Ovary (tissue), 9 donors: ENCODE results near the gene MCF2L. TPM values are rescaled to one million over a fixed set of nuclear protein-coding genes. Genes with fewer than 3 reads are reported as not detected.

Source experiments
- DNase-seq, 5 donors: peaks; one replicate each; pipeline ENCODE4 v3.0.0-alpha.2; 2019 to 2020
- H3K27ac ChIP-seq, 2 donors: fragments of 200-600 bp; one replicate each; pipeline versions ENCODE4 v1.5.1 to v1.8.0; 2019 to 2022
- H3K27me3 ChIP-seq: fragments of 200-600 bp; one replicate; pipeline ENCODE4 v1.8.0; 2022
- H3K36me3 ChIP-seq: fragments of 200-600 bp; sonication (generic); one replicate; pipeline ENCODE4 v1.5.1; 2019
- H3K4me1 ChIP-seq: one replicate; pipeline ENCODE4 v1.8.1; 2013; ENCODE audit warnings: mild to moderate bottlenecking, moderate library complexity; ENCODE audit not compliant: insufficient read depth
- H3K4me3 ChIP-seq: fragments of 200-600 bp; sonication (generic); one replicate; pipeline ENCODE4 v1.5.1; 2017
- H3K9me3 ChIP-seq, 2 donors: fragments of 200-600 bp in 1 of 2; sonication (generic) in 1 of 2; one replicate each; pipeline versions ENCODE4 v1.5.1 to v1.8.1; 2013 to 2019; ENCODE audit warnings: mild to moderate bottlenecking in 1 of 2, moderate library complexity in 1 of 2
- EP300 ChIP-seq: sonication (generic); formaldehyde crosslinking; IDR thresholded peaks from one replicate; pipeline ENCODE4 v1.6.1; 2017; ENCODE audit warnings: antibody characterized with exemption
- POLR2A ChIP-seq: fragments of 450-650 bp; IDR thresholded peaks from one replicate; pipeline ENCODE4 v1.6.1; 2017; ENCODE audit warnings: antibody characterized with exemption, mild to moderate bottlenecking, moderate library complexity
- WGBS, 3 donors: extraction: QIAGEN DNeasy Blood & Tissue Kit in 1 of 3; methylation state at CpG; one replicate each; pipeline versions ENCODE4 v1.1.5 to v1.1.7; 2013 to 2017; 5-methylcytosine and 5-hydroxymethylcytosine counted together
- intact Hi-C, 4 donors: fragments of 100-400 bp; cut with DNase I; formaldehyde crosslinking; loops; one replicate each; pipeline versions ENCODE4 v1.11.0 to v1.15.1; 2022 to 2023
- polyA plus RNA-seq, 2 donors: library from polyadenylated mRNA; stranded (reverse); fragments of 200-250 nt in 1 of 2; fragments of 350-450 nt in 1 of 2; fragmentation: Illumina TruSeq in 1 of 2; extraction: RNeasy Lipid Tissue Mini Kit (QIAGEN cat#74804) in 1 of 2; gene quantifications; one replicate each; pipeline ENCODE4 v1.2.3, GENCODE V29; 2013 to 2014
- total RNA-seq, 7 donors: library from RNA; depleted of rRNA in 2 of 7; stranded (reverse); fragments of >200 nt in 2 of 7; fragmentation: NEBNext Ultra II Directional in 3 of 7; extraction: Animal tissue kit (Norgen Biotek cat#: 25700) in 3 of 7; gene quantifications; one replicate each; pipeline versions ENCODE4 v1.1.0 to v1.2.4, GENCODE V29; 2016 to 2023
- TF ChIP-seq, protein P1 (sequence below), 3 donors: fragments of 450-650 bp in 2 of 3; fragments of 200-600 bp in 1 of 3; IDR thresholded peaks; one replicate each; pipeline versions ENCODE4 v1.5.1 to v1.8.0; 2016 to 2022; ENCODE audit warnings: antibody characterized with exemption in 3 of 3, mild to moderate bottlenecking in 1 of 3
- donor health status: DM: no; HTN: no; CAD: no; lungs with moderate emphysema.
- donor health status: DM: no; HTN: no; CAD: no.
- donor health status: Bipolar disorder and iron deficiency.
- donor health status: DM: yes; HTN: yes; CAD: no.
- donor health status: DM: no; HTN: no; CAD: no.
- donor health status: DM: yes; HTN: yes; CAD: no.

The MCF2L gene
- total and polyA plus RNA-seq, 9 donors = 5.6 to 22.2 (median 8.7) TPM

DNA sequence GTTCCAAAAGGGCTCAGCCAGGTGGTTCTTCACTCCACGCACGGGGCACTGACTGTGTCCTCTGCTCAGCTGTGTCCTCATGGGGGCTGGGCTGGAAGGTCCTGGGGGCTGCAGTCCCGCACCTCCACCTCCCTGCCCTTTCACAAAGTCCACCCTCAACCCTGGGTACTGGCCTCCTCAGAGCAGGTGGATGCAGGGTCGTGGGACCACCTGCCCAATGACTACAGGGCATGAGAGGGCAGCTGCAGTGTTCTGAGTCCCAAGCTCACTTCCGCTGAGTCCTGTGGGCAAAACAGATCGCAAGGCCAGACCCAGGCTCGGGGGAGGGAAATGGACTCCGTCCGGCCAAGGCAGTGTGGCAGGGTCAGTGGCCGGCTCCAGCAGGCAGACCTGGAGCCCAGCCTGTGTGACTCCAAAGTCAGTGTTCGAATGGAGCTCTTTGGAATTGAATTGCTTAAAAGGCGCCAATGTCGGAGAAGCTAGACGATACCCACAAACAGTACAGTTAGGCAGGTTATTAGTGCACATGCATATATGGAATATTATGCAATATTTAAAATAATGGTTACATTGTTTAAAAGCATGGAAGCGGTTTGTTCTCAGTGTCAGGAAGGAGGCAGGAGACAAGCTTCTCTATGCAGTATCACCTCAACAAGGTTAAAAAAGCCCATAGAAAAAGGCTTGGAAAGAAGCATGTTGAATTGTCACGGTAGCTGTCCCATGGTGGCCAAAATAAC lies 54.8 kb downstream of the MCF2L start:
- WGBS, 3 donors = 72 to 77% (median 77%) methylated on average over 16 of the region's 16 CpGs
- TF ChIP-seq EP300 (no peak), POLR2A (no peak)
- TF ChIP-seq, protein P1, sequence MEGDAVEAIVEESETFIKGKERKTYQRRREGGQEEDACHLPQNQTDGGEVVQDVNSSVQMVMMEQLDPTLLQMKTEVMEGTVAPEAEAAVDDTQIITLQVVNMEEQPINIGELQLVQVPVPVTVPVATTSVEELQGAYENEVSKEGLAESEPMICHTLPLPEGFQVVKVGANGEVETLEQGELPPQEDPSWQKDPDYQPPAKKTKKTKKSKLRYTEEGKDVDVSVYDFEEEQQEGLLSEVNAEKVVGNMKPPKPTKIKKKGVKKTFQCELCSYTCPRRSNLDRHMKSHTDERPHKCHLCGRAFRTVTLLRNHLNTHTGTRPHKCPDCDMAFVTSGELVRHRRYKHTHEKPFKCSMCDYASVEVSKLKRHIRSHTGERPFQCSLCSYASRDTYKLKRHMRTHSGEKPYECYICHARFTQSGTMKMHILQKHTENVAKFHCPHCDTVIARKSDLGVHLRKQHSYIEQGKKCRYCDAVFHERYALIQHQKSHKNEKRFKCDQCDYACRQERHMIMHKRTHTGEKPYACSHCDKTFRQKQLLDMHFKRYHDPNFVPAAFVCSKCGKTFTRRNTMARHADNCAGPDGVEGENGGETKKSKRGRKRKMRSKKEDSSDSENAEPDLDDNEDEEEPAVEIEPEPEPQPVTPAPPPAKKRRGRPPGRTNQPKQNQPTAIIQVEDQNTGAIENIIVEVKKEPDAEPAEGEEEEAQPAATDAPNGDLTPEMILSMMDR (IDR thresholded peaks at IDR 0.05) = no peak
- Histone ChIP-seq H3K27me3 (no peaks in the 10 kb centered on the region), H3K36me3 (no peaks in the 10 kb centered on the region), H3K27ac (no peak overlapping the region), H3K4me3 (no peak overlapping the region), H3K4me1 (no peaks in the 10 kb centered on the region), H3K9me3 (no peaks in the 10 kb centered on the region)
- no peak for DNase-seq
- intact Hi-C loops = no loop called here

DNA sequence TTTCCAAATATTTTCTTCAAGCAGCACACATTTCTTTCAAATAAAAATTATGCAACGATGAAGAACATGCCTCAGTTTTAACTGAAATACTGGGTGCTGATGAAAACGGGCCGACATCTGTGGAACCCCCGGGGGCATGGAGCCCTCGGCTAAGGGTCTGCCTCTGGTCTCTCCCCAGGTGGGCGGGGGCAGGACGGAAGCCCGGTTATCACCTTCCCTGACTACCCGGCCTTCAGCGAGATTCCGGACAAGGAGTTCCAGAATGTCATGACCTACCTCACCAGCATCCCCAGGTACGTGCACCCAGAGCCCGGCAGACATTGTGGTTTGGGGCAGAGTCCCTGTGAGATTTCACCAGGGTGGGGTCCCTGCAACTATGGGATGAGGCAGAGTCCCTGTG lies 55.5 kb downstream of the MCF2L start:
- 75 to 80% (median 80%) methylated on average over 13 of the region's 13 CpGs for WGBS, 3 donors
- H3K27me3 ChIP-seq = no peaks in the 10 kb centered on the region
- no peak overlapping the region for H3K27ac ChIP-seq
- no peak for DNase-seq
- no peak overlapping the region for H3K4me3 ChIP-seq
- H3K9me3 ChIP-seq = no peaks in the 10 kb centered on the region
- H3K4me1 ChIP-seq = no peaks in the 10 kb centered on the region
- no peaks in the 10 kb centered on the region for H3K36me3 ChIP-seq
- TF ChIP-seq, protein P1 (IDR thresholded peaks at IDR 0.05) = no peak
- no peak for TF ChIP-seq POLR2A
- intact Hi-C loops = no loop called here

DNA sequence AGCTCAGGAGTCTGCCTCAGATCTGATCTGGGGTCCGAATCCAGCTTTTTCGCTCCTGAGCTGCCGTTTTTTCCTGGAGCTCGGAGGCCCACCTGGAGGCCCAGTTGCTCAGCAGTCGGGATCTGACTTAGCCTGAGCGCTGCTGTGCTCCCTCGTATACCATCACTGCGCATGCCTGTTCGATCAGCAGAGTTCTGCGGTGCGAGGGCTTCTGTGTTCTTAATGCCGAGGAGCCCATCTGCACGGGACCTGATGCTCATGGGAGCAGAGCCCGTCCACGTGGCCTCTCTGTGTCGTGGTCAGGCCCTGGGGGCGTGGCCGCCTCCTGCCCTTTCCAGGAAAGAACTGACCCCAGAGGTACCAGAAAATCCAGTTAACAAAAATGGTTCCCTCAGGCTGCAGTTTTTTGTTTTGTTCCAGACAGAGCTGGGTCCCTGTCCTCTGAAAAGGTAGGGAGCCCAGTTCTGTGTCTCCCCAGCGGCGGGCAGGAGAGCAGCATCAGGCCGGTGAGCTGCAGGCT lies 57.4 kb downstream of the MCF2L start:
- no peak for DNase-seq
- WGBS, 3 donors = 79 to 85% (median 83%) methylated on average over 21 of the region's 21 CpGs
- TF ChIP-seq, protein P1 (IDR thresholded peaks at IDR 0.05) = no peak
- TF ChIP-seq EP300 (no peak), POLR2A (no peak)
- Histone ChIP-seq H3K27ac (no peak overlapping the region), H3K36me3 (no peaks in the 10 kb centered on the region), H3K4me3 (no peak overlapping the region), H3K4me1 (no peaks in the 10 kb centered on the region), H3K27me3 (no peaks in the 10 kb centered on the region), H3K9me3 (no peaks in the 10 kb centered on the region)
- intact Hi-C loops = no loop called here

DNA sequence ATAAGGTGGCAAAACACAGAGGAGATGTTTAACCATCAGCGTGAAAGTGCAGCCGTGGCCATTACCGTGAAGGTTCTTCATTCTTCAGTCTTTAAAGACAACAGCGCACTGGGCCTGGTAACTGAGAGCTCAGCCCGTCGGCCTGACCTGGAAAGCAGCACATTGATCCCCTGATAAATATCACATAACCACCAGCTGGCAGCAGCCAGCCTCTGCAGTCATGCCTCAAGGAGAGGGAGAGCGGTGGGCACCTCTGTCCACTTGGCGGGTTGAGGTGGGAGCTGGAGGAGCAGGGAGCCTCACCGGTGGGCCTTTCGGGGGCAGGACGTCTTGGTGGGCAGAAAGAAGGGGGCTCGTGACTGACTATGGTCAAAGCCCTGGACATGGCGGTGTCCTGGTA lies 58.1 kb downstream of the MCF2L start:
- Histone ChIP-seq H3K9me3 (no peaks in the 10 kb centered on the region), H3K4me3 (no peak overlapping the region), H3K36me3 (no peaks in the 10 kb centered on the region), H3K27me3 (no peaks in the 10 kb centered on the region), H3K27ac (no peak overlapping the region), H3K4me1 (no peaks in the 10 kb centered on the region)
- no peak for DNase-seq
- 84 to 85% (median 85%) methylated on average over 13 of the region's 13 CpGs for WGBS, 3 donors
- TF ChIP-seq, protein P1 (IDR thresholded peaks at IDR 0.05) = no peak
- TF ChIP-seq POLR2A (no peak), EP300 (no peak)
- intact Hi-C loops = no loop called here
